Right lobe of liver (tissue), 4 donors: ENCODE data around the gene PGM5.

Source experiments
- CTCF ChIP-seq, 4 donors: fragments of 200-600 bp in 3 of 4; fragments of 450-650 bp in 1 of 4; IDR thresholded peaks; one replicate each; pipeline versions ENCODE4 v1.5.1 to v1.8.0; 2016 to 2022; ENCODE audit warnings: antibody characterized with exemption in 4 of 4, mild to moderate bottlenecking in 2 of 4
- POLR2A ChIP-seq: fragments of 450-650 bp; IDR thresholded peaks from one replicate; pipeline ENCODE4 v1.6.1; 2017; ENCODE audit warnings: antibody characterized with exemption, mild to moderate bottlenecking
- donor health status: DM: no; HTN: no; CAD: no.
- donor health status: DM: no; HTN: no; CAD: no.
- donor health status: DM: no; HTN: yes; CAD: no.

GRCh38 chr9:68482548-68482947 is 126.1 kb downstream of the PGM5 start:
- TF ChIP-seq CTCF (IDR thresholded peaks at IDR 0.05) = no peak
- TF ChIP-seq POLR2A = no peak
